ENCODE results near the gene SCGB3A2. TPM values are rescaled to one million over a fixed set of nuclear protein-coding genes. Genes with fewer than 3 reads are reported as not detected.

The SCGB3A2 gene
- total RNA-seq, 1 donor from 2014 or later, result 1.0 TPM

- intact Hi-C loops (cut with DNase I), result no loop called here
- DNase-seq (ENCODE audit: low spot score), result no peak
- no peak for ATAC-seq
Measured at GRCh38 chr5:147895864-147896263, 17.4 kb downstream of the SCGB3A2 start.

DNA sequence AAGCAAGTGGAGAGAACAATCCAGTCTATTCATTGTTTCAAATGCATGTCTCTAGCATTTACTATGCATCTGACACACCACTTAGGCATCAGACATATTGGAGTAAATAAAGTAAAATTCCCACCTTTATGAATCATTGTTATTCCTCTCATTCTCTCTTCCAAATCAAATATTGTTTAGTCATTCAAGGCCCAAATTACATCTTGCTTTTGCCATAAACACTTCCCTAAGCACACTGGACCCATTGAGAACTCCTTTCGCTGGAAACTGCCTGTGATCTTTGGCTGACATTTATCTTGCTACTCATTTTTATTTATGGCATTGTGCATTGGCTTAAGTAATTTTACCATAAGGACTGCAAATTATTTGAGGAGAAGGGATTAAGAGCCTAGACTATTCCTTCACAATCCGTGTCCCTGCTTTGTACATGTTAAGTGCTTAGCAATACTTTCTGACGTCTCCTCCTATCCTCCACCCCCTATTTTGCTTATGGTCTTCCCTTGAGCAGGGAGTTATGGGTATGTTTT, 20.4 kb downstream of the SCGB3A2 start:
- intact Hi-C loops (cut with DNase I), result no loop called here
- DNase-seq (ENCODE audit: low spot score) (no peak), ATAC-seq (no peak)

DNA sequence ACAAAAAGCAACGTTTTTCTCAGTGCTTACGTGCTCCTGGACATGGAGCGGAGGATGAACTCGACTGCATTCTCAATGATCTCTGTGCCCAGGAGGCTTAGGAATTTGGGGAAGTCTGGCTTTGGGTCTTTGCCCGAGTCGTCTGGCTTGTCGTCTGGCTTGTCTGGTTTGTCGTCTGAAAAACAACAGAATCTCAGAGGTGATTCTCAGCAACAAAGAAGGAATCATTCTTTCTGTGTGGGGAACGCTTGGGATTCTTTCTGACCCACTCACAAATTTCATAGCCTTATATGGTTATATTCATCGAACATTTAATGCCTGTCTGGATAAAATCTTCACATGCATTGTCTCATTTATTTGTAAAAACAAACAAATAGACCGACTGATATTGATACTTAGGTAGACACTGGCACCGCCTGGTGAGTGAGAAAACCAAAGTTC, 23.1 kb downstream of the SCGB3A2 start:
- no peak for ATAC-seq
- DNase-seq (ENCODE audit: low spot score), result no peak
- intact Hi-C loops (cut with DNase I), result no loop called here

- intact Hi-C loops (cut with DNase I), result no loop called here
- DNase-seq (ENCODE audit: low spot score), result no peak
- no peak for ATAC-seq
Measured at GRCh38 chr5:147902609-147903115, 24.2 kb downstream of the SCGB3A2 start.

DNA sequence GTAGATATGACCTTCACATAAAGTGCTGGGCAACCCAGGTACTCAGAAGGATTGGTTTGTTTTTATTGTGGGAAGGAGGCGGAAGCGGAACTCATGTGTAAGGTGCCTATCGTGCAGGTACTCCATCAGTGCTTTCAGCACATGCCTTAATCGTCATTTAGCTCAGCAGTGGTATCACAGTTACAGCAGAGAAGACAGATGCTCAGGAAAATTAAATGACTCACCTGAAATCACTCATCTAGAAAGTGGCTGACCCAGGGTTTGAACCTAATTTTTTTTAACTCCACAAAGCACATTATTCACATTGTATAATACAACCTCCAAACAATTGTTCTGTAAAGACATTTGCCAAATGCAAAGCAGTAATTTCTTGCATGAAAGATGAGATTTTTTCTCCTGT, 25.6 kb downstream of the SCGB3A2 start:
- DNase-seq (ENCODE audit: low spot score) (no peak), ATAC-seq (no peak)

GRCh38 chr5:147906326-147907095, 28.0 kb downstream of the SCGB3A2 start, which contains the start of gene C5orf46:
C5orf46 (minus strand) TSS chr5:147906538; CDS start chr5:147906501, 37 bp downstream.
- DNase-seq (ENCODE audit: low spot score) (no peak), ATAC-seq (no peak)
- intact Hi-C loops (cut with DNase I), result no loop called here

More for the DNA sequence above, 25.6 kb downstream of the SCGB3A2 start:
- intact Hi-C loops (cut with DNase I), result no loop called here

GRCh38 chr5:147911427-147911826, 32.9 kb downstream of the SCGB3A2 start:
- intact Hi-C loops (cut with DNase I), result no loop called here
- DNase-seq (ENCODE audit: low spot score) (no peak), ATAC-seq (no peak)

DNA sequence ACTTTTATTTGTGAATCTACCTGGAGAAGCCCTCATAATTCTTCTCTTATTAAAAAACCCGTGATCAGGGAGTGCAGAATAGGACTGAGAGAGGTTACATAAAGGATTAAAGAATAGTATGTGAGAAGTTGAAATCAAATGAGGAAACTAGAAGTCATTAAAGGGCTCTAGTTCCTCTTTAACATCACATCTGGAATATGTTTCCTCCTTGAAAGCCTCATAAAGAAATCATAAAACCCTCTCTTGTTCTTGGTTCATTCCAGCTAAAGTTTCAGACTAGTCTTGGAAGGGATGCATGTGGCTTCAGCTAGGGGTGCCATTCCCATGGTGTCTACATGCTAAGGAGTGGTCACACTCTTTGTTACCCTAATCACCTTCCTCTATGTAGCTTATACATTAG, 33.5 kb downstream of the SCGB3A2 start:
- no peak for DNase-seq (ENCODE audit: low spot score)
- no peak for ATAC-seq
- intact Hi-C loops (cut with DNase I), result no loop called here

GRCh38 chr5:147913786-147914185, 35.3 kb downstream of the SCGB3A2 start:
- DNase-seq (ENCODE audit: low spot score), result no peak

DNA sequence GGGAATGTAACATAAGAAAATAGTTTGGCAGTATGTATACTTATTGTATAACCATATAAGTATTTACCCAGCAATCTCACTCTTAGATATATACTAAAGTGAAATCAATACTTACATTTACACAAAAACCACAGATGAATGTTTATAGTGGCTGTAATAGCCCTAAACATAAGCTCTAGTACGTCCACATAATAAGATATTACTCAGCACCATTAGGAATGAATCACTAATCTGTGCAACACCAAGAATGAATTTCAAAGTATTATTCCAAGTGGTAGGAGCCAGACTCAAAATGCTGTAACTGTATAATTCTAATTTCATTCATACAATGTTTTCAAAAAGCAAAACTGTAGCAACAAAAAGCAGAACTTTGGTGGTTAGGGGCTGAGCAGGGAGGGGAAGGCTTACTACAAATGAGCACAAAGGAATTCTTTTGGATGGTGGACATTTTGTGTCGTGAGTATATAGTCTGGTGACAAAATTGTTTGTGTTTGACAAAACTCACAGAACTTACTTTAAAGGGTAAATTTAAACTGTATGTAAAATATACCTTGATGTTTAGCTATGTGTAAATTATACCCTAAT, 39.7 kb downstream of the SCGB3A2 start:
- intact Hi-C loops (cut with DNase I), result no loop called here
- no peak for ATAC-seq
- DNase-seq (ENCODE audit: low spot score), result no peak

More at GRCh38 chr5:147913786-147914185, 35.3 kb downstream of the SCGB3A2 start:
- intact Hi-C loops (cut with DNase I), result no loop called here
- ATAC-seq, result no peak

- no peak for DNase-seq (ENCODE audit: low spot score)
- ATAC-seq, result no peak
- intact Hi-C loops (cut with DNase I), result no loop called here
Measured at GRCh38 chr5:147918899-147919298, 40.4 kb downstream of the SCGB3A2 start.

GRCh38 chr5:147920420-147921030, 42.0 kb downstream of the SCGB3A2 start:
- DNase-seq (ENCODE audit: low spot score) (no peak), ATAC-seq (no peak)
- intact Hi-C loops (cut with DNase I), result no loop called here

- no peak for ATAC-seq
- intact Hi-C loops (cut with DNase I), result no loop called here
- no peak for DNase-seq (ENCODE audit: low spot score)
Measured at GRCh38 chr5:147921136-147921535, 42.6 kb downstream of the SCGB3A2 start.

DNA sequence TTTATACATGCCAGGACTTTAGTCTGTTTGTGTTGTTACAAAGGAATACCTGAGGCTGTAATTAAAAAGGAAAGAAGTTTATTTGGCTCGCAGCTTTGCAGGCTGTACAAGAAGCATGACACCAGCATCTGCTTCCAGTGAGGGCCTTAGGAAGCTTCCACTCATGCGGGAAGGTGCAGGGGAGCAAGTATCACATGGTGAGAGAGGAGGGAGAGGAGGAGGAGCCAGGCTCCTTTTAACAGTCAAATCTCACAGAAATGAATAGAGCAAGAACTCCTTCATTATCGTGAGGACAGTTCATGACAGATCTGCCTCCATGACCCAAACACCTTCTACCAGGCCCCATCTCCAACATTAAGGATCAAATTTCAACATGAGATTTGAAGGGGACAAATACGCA, 46.5 kb downstream of the SCGB3A2 start:
- no peak for DNase-seq (ENCODE audit: low spot score)
- intact Hi-C loops (cut with DNase I), result no loop called here

DNA sequence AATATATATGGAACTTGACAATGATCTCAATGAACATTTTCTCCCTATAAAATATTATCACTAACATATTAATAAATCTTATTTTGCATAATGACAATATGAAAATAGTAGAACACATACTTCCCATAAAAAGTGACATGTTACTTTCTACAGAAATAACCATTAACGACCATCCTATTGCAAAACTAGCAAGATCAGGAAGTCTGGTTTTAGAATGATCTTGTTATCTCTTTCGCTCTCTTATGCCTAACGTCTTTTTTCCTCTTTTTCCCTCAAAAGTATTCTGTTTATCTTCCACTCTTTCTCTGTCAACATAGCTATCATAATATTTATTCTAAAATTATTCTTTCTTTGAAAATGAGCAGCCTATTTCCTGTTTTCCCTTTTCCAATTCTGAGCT, 49.4 kb downstream of the SCGB3A2 start:
- intact Hi-C loops (cut with DNase I), result no loop called here
- DNase-seq (ENCODE audit: low spot score), result no peak
- ATAC-seq, result no peak

More for the DNA sequence above, 46.5 kb downstream of the SCGB3A2 start:
- no peak for ATAC-seq

DNA sequence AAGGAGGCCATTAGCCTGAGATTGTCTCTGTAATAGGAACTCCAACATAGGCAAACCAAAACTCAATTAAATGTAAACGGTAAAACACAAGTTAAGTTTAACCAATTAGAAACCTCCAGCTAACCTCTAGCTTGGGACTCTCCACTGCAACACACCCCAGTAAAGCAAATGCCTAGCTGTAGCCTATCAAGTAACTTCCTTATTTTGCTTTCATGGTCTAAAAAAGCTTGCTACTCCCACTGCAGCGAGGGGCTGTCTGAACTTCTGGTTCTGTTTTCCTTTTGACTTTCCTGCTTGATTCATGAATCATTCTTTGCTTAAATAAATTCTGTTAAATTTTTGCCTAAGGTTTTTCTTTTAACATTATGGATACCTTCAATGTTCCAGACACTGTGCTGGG, 52.3 kb downstream of the SCGB3A2 start:
- intact Hi-C loops (cut with DNase I), result no loop called here
- ATAC-seq, result no peak
- no peak for DNase-seq (ENCODE audit: low spot score)
